Putamen (tissue), 1 donor: ENCODE results near the gene INAFM2.
A peak's percentile ranks its signal among the peaks of the same experiment; 100 is the strongest.

Experiments used
- DNase-seq: peaks from one replicate; pipeline ENCODE4 v3.0.0-alpha.2; 2016; ENCODE audit warnings: low spot score

Gene INAFM2

DNA sequence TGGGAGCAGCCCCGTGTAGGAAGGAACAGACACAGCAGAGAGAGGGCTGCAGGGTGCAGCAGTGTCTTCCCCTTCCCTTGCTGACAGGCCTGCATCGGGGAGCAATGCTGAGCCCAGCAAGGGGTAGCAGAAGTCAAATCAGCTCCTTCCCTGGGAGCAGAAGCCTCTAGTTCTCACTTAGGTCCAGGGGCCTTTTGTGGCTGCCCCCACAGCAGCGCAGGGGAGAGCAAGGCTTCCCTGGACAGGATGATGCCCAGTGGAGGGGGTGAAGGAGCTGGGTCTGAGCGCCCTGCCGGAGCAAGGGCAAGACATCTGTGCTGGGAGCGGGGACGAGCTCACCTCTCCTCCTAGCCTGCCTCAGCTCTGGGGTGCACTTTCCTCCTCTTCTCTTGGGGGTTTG, 16.6 kb upstream of the INAFM2 start:
- no peak for DNase-seq

DNA sequence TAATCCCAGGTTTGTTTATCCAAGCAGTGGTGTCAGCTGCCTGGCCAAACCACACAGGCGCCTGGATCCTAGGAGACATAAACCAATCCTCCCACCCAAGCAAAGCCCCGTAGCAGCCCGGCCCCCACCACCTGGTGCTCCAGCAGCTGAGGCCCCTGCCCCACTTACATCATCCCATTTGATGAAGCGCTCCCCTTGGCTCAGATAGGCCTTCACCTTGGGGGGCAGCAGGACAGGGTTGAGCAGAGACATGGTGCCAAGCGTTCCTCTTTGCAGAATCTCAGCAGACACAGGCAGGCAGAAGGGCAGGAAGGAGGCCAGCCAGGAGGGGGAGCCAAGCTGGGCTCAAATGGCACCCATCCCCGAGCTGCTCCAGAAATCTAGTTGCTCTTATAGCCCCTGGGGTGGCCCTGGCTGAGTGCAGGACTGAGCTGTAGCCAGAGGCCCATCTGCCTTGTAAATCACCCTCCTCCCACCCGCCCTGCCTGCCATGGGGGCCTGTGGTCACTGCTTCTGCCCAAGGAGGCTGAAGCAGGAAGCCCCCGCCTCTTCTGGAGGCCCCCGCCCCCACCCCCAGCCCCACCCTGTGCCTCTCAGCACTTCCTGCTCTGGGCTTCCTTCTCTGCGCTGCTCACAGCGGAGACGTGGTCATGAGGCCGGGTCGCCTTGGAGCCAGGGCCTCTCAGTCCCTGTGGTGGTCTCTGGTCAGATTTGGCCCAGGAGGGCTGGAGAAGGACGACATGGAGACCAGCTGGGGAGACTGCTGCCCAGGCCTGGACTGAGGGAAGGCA, 15.9 kb upstream of the INAFM2 start, which contains the start of gene PLCB2:
PLCB2 (minus strand) TSS at position 515 of the 791 bp plus-strand sequence; CDS start at position 252, 263 bp downstream.
- DNase-seq, result no peak

DNA sequence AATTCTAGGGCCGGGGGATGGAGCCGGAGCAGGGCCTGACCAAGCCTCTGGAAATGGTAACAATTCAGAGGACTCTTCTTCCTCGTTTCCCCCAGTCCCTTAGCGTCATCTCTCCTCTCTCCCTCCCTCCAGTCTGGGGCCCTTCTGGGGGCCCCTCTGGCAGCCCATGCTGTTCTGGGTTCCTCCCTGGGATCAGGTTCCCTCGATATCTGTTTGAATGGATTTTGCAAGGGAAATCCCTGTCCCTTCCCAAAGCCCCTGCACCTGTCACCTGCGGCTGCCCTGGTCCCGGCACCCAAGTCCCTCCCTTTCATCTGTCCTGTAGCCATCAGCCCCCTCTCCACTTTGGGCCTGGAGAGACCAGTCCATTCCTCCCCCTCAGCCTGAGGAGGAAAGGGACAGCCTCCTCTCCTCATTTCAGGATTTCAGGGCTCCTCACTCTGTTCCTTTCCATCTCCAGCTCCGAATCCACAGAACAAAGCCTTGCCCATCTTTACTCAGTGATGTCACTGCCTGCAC, 14.1 kb upstream of the INAFM2 start:
- no peak for DNase-seq

GRCh38 chr15:40310001-40310959, 13.2 kb upstream of the INAFM2 start:
- no peak for DNase-seq

GRCh38 chr15:40310993-40311392, 12.5 kb upstream of the INAFM2 start:
- no peak for DNase-seq

GRCh38 chr15:40312370-40313158, 10.9 kb upstream of the INAFM2 start:
- DNase-seq, result no peak

DNA sequence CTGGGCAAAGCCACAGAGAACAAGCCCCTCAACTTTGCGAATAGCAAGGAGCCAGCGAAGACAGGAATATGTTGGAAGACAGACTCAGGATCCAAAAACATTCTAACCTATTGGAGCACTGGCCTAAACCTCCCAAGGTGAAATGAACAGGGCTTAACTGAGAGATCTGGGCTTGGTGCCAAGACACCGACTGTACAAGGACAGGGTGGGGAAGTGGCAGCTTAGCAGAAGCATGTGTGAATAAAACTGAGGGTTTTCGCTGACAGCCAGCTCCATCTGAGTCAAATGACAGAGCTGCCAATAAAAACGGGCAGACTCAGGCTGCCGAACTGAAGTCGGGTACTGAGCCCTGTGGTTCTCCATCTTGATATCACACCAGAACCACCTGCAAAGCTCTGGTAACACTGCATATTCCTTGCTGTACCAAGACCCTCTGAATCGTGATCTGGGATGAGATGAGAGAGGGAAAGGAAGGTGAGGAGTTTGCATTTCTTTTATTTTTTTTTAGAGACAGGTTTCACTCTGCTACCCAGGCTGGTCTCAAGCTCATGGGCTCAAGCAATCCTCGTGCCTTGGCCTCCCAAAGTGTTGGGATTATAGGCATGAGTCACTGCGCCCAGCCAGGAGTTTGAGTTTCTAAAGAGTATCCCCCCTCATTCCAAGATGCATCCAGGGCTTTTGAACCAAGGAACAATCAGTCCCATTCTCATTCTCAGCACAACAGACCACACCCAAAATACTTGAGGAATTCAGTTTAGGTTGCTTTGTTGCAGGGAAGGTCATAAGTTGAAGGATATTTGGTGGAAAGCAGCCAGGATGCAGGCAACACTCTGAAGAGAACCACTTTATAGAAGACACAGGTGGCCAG, 9.7 kb upstream of the INAFM2 start:
- DNase-seq, result no peak

- DNase-seq, result no peak
These were observed 8.7 kb upstream of the INAFM2 start for GRCh38 chr15:40314723-40315276.

DNA sequence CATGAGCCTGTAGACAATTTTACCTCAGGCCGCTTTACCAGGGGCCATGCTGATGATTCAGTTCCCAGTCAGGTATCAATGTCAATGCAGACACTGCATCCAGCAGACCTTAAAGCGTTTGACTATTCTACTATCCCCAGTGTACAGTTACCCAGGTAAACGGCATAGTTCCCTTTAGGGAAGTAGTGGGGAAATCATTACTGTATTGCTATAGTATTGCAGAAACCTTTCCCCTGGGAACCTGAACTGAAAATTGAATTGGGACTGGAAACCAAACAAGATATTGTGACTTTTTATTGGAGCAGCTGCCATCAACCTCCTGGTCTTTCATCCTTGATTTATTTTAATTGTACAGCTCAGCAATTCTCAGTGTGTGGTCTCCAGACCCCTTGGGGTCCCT, 6.6 kb upstream of the INAFM2 start:
- DNase-seq, result no peak

- no peak for DNase-seq
These were observed 5.9 kb upstream of the INAFM2 start for GRCh38 chr15:40317580-40317979.

DNA sequence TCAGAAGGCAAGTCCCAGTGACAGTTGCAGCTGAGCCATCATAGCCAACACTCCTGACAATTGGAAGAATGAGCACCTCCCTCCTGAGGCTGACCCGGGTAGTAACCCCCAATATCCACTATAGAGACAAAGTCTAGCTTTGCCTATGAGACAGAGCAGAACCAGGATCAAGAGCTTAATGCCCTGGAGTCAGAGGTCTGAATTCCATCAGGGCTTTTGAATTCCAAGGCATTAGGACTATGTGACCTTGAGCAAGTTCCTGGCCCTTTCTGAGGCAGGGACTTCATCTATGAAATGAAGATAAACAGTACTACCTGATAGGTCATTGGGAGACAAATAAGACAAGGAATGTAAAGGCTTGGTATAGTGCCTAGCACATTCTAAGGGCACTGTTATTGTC, 3.1 kb upstream of the INAFM2 start:
- no peak for DNase-seq

GRCh38 chr15:40320931-40321371, 2.5 kb upstream of the INAFM2 start:
- peak; percentile 74 for DNase-seq

GRCh38 chr15:40322531-40323238, 807 bp upstream of the INAFM2 start:
- no peak for DNase-seq

DNA sequence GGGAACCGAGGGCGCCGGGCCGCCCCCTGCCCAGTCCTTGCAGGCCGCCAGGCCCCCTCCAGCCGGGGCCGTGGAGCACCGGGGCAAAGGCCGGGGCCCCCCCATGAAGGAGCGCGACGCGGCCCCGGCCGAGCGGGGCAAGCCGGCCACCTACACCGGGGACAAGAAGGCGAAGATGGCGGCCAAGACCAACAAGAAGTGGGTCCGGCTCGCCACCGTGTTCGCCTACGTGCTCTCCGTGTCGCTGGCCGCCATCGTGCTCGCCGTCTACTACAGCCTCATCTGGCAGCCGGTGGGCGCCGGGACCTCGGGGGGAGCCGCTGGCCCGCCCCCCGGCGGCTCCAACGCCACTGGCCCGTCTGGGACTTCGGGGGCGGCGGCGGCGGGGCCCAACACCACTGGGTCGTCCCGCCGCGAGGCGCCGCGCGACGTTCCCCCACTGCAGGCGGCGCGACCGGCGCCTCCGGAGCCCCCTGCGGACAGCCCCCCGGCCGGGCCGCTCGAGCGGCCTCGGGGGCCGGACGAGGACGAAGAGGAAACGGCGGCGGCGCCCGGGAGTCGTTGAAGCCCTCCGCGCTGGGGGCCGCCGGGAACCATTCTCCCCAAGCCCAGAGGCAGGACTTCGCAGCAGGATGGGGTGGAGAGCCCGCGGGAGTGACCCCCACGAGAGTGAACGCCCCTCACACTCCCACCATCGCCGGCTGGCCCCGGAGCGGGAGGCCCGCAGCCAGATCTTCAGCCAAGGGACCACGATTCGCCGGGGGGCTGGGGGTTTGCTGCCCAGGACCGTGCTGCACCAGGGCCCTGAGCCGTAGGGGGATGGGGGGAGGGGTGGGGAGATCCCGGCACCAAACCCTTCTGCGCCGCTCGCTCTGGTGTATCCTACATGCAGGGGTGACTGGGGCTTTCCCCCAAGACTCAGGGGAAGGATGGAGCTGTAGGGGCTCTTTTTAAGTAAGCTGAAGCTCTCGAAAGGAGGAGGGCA, 753 bp downstream of the INAFM2 start:
- DNase-seq, result no peak

DNA sequence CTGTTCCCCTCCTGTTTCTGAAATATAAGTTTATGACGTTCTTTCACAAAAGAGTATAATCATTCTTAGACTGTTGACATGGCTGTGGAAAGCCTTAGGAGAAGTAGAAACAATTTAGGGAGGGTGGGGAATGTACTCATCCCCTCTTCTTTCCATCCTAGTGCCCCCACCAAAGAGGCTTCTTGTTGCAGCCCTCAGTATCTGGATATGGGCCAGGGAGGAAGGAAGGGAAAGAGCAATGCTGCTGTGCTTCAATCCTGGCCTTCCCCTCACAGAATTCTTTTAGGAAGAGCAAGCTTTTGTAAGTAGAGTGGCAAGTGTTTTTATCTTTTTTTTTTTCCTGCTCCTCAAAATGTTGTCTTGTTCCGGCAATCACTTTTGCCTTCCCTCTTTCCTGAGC, 1.7 kb downstream of the INAFM2 start:
- DNase-seq, result no peak

DNA sequence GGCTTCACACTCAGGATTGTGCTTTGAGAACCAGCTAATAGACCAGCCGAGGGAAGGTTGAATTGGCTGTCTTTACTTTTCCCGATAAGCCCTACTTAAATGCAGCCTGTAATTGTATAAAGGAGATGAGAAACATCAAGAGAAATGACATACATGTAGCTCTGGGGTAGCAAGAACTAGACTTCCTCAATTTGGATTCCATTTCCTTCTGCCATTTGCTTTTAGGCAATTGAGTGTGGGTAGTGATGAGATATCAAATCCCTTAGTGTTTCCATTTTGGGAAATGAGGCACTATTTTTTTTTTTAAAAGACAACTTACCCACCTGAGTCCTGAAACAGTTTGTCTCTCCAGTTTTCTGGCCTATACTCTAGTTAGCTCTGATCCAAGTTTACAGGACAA, 2.2 kb downstream of the INAFM2 start:
- DNase-seq, result no peak

- DNase-seq, result no peak
These were observed 4.0 kb downstream of the INAFM2 start for GRCh38 chr15:40327457-40327856.

DNA sequence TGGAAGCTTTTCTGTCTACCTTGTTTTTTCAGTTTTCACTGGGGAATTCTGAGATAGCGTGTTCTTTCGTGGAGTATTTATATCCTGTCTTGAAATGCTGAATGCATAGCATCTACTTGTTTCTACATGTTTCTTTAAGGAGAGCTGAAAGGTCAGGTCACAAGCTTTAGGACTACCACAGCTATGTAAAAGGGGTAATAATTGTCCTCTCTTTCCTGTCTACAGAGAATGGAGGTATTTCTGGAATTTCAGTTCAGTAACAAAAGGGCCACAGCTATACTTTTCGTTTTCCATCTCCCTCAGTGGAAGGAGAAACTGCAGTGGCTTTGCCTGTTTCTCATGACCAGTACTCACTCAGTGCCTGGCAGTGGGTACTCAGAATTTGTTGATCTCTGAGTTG, 4.7 kb downstream of the INAFM2 start:
- no peak for DNase-seq

DNA sequence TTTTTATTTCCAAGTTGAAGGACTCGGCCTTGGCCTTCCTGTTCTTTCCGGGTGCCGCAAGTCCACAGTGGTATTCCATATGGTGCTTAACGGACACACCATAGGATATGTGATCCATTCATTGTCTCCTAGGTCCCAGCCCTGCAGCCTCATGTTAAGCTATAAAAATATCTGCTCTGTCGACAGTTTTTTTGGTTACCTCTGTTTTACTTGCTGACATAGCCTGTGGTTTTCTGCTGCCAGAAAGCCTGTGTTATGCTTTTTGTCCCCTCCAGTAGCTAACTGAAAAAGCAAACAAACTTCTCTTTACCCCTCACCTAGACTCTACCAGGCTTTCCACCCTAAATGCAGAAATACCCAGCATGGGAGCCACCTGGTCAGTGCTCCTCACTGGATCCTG, 5.3 kb downstream of the INAFM2 start:
- no peak for DNase-seq
